ENCODE data around the gene GRIP2. TPM values are rescaled to one million over a fixed set of nuclear protein-coding genes. Genes with fewer than 3 reads are reported as not detected.

GRIP2 gene
- total and polyA plus RNA-seq, 9 of the 15 experiments (the other 6 are each of a cell fraction or from before 2014, with no cell fraction given) = 0.01 TPM; not detected in 7

DNA sequence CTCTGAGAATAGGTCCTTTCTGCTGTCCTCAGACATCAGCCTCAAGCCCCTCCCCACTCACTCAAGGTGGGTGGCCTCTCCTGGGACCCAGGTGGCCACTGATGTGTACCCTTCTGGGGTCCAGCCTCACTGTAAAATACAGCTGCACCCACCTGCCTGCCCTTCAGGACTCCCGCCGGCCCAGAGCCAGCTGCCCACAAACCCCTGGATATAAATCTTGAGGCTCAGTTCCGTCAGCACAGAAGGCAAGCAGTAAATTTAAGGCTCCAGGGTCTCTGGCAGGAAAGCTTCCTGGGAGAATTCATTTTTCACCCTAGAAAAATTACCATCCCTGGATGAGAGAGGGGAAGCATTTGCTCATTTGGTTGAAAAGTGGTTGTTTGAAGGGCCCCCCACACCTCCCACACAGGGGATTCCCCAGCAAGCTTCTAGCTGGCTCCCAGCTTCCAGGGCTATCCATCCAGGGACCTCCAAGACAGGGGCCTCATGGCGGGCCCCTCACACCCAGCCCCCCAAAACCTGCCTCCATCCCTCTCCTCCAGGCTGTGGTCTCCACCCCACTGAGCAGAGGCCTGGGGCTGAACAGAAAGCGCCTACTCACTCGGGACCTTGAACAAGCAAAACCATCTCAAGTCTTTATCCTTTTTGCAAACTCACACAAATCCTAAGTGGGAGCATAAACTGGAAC lies 48.4 kb upstream of the GRIP2 start (continued):
- no peak for TF ChIP-seq USF1 (CRISPR knock-in tag; IDR thresholded peaks at IDR 0.05)
- TF ChIP-seq NR2F6 (CRISPR knock-in tag; IDR thresholded peaks at IDR 0.05) = no peak
- TF ChIP-seq ZNF282 (CRISPR knock-in tag; IDR thresholded peaks at IDR 0.05) = no peak

DNA sequence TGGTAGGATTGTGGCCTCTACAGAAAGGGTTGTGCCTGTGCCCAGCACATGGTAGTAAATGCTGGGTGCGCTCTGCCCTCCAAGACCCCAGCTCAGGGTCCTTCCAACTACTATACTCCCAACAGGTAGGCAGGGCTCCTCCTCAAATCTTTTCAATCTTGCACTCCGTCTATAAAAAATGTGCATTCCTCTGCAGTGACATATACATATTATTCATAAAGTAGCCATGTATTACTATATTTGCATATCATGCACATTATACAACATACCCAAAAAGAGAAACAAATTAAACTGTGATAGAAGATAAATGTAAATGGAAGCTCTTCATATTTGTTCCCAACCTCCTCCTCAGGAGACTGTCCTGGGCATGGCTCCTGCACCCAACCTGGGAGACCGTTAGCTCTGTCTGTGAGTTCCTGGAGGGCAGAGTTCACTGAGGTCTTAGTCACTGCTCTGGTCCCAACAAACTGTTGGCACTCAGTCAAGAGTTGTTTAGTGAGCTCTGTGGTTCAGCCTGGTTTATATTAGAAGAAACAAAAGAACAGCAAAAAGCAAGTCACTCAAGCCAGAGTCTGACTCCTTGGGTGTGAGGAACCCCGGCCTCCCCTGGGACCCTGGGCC lies 47.7 kb upstream of the GRIP2 start:
- in situ Hi-C loops (cut with MboI) = no loop called here
- H3K9me1 ChIP-seq (ENCODE audit: control insufficient read depth, insufficient read depth, low read length) = no peaks in the 10 kb centered on the region
- H3K79me2 ChIP-seq (ENCODE audit: control insufficient read depth, insufficient read depth, low read length) = no peaks in the 10 kb centered on the region
- POLR2A ChIA-PET = interaction anchor here (0.6 kb wide), 1 partner anchor 372 kb away, joined by 4 read pairs; no protein-coding TSS in a partner anchor
- H2AFZ ChIP-seq (ENCODE audit: low read depth, low read length) = no peak overlapping the region
- no peak overlapping the region for H3K4me3 ChIP-seq
- peaks cover 18 to 72% of the 10 kb centered on the region in 2 experiments; a peak in 4 of 5 replicates for H3K27me3 ChIP-seq (ENCODE audit: control insufficient read depth in 2 of 2, insufficient read depth in 2 of 2, low read length in 2 of 2)
- no peaks in the 10 kb centered on the region for H3K9me3 ChIP-seq (replicated peaks; ENCODE audit: control insufficient read depth, insufficient read depth, low read depth, low read length)
- H3K4me1 ChIP-seq (replicated peaks in 1 of 2; ENCODE audit: control insufficient read depth in 2 of 2, insufficient read depth in 2 of 2, low read length in 2 of 2) = no peaks in the 10 kb centered on the region
- FAIRE-seq (no peak), ATAC-seq (peak; percentile 59), DNase-seq (ENCODE audit: extremely low read depth in 1 of 4, low spot score in 3 of 4) (peak in 1 of 4 experiments; percentile 20)
- 1% methylated on average over 4 of the region's 4 CpGs for WGBS (ENCODE audit: insufficient coverage, low coverage, missing lambda C conversion rate)
- no peaks in the 10 kb centered on the region; the same call in 1 of the 2 replicates for H4K20me1 ChIP-seq (replicated peaks; ENCODE audit: control insufficient read depth, insufficient read depth, low read length)
- no peak overlapping the region for H3K4me2 ChIP-seq (ENCODE audit: insufficient read depth, low read length)
- intact Hi-C loops (cut with micrococcal nuclease) = no loop called here
- BruUV-seq (replicated peaks) = no TSS peak
- H3K27ac ChIP-seq (ENCODE audit: extremely low read depth, low read depth, low read length) = no peak overlapping the region
- CTCF ChIA-PET (ENCODE audit: low intra/inter-chr PET ratio) = no interaction called here
- H3K9ac ChIP-seq (ENCODE audit: insufficient read depth in 1 of 2, low read depth in 2 of 2, low read length in 2 of 2) = no peak overlapping the region
- TF ChIP-seq EP400 (IDR thresholded peaks at IDR 0.05) (no peak), ZNF239 (CRISPR knock-in tag; IDR thresholded peaks at IDR 0.05) (no peak)
- TF ChIP-seq, protein P1, sequence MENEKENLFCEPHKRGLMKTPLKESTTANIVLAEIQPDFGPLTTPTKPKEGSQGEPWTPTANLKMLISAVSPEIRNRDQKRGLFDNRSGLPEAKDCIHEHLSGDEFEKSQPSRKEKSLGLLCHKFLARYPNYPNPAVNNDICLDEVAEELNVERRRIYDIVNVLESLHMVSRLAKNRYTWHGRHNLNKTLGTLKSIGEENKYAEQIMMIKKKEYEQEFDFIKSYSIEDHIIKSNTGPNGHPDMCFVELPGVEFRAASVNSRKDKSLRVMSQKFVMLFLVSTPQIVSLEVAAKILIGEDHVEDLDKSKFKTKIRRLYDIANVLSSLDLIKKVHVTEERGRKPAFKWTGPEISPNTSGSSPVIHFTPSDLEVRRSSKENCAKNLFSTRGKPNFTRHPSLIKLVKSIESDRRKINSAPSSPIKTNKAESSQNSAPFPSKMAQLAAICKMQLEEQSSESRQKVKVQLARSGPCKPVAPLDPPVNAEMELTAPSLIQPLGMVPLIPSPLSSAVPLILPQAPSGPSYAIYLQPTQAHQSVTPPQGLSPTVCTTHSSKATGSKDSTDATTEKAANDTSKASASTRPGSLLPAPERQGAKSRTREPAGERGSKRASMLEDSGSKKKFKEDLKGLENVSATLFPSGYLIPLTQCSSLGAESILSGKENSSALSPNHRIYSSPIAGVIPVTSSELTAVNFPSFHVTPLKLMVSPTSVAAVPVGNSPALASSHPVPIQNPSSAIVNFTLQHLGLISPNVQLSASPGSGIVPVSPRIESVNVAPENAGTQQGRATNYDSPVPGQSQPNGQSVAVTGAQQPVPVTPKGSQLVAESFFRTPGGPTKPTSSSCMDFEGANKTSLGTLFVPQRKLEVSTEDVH (IDR thresholded peaks at IDR 0.05; ENCODE audit: low read depth, partially characterized antibody) = no peak
- H3K36me3 ChIP-seq (ENCODE audit: control insufficient read depth, insufficient read depth, low read length) = no peaks in the 10 kb centered on the region

All from K562 (cell line).